ENCODE data around the gene C11orf58.

C11orf58 gene

GRCh38 chr11:16786131-16786530, 47.7 kb downstream of the C11orf58 start:
- DNase-seq, result no peak

- no peak for DNase-seq
Observed at GRCh38 chr11:16787035-16787742, 48.7 kb downstream of the C11orf58 start.

- DNase-seq, result peak; percentile 67
Observed at GRCh38 chr11:16788141-16789062, 50.0 kb downstream of the C11orf58 start.

GRCh38 chr11:16789063-16789420, 50.6 kb downstream of the C11orf58 start:
- DNase-seq, result no peak

GRCh38 chr11:16789560-16790485, 51.4 kb downstream of the C11orf58 start:
- DNase-seq, result no peak

- no peak for DNase-seq
Observed at GRCh38 chr11:16790486-16791190, 52.2 kb downstream of the C11orf58 start.

- DNase-seq, result no peak
Observed at GRCh38 chr11:16791191-16791961, 52.9 kb downstream of the C11orf58 start.

- DNase-seq, result no peak
Observed at GRCh38 chr11:16792426-16792825, 54.0 kb downstream of the C11orf58 start.

- DNase-seq, result no peak
Observed at GRCh38 chr11:16793009-16793408, 54.6 kb downstream of the C11orf58 start.

- DNase-seq, result no peak
Observed at GRCh38 chr11:16793511-16793910, 55.1 kb downstream of the C11orf58 start.

GRCh38 chr11:16794047-16794818, 55.8 kb downstream of the C11orf58 start:
- no peak for DNase-seq

GRCh38 chr11:16795146-16795545, 56.7 kb downstream of the C11orf58 start:
- DNase-seq, result no peak

- DNase-seq, result no peak
Observed at GRCh38 chr11:16796311-16796710, 57.9 kb downstream of the C11orf58 start.

- no peak for DNase-seq
Observed at GRCh38 chr11:16797776-16798175, 59.3 kb downstream of the C11orf58 start.

GRCh38 chr11:16799221-16799620, 60.8 kb downstream of the C11orf58 start:
- DNase-seq, result no peak

- DNase-seq, result no peak
Observed at GRCh38 chr11:16799890-16800289, 61.4 kb downstream of the C11orf58 start.

- no peak for DNase-seq
Observed at GRCh38 chr11:16800382-16800781, 61.9 kb downstream of the C11orf58 start.

GRCh38 chr11:16801288-16801980, 63.0 kb downstream of the C11orf58 start:
- no peak for DNase-seq

- no peak for DNase-seq
Observed at GRCh38 chr11:16804104-16804947, 65.9 kb downstream of the C11orf58 start.

All from activated CD4-positive, alpha-beta T cell treated with anti-CD3 and anti-CD28 coated beads, Interleukin-2, Interleukin-6, amounts not matched to agents 100 ng/mL and 50 ng/mL, durations not matched to agents 16 hours and 8 hours (primary cell).